NCI-H187 (cell line): ENCODE results near the gene UNC79.

ENCODE experiments used
- DNase-seq, 2 experiments: peaks; one replicate each; lab custom pipeline; 2025; lab: John Stamatoyannopoulos, UW

The UNC79 gene

DNA sequence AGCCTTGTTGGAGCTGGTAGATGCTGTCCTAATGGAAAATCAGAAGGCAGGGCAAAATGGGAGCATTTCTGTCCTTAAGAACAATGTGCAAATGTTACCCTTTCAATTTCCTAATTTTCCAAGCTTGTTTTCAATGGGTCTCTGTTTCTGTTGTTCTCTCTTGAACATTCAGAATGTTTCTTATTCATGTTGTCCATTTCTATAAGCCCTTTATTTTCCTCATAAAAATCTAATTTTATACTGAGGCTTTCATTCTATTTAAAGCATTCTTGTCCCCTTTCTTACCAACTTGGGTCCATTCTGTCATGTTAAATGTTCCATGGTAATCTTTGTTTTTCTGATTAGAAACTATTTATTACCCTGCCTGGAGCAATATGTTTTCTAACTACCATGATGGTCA is 232.6 kb downstream of the UNC79 start:
- no peak for DNase-seq

DNA sequence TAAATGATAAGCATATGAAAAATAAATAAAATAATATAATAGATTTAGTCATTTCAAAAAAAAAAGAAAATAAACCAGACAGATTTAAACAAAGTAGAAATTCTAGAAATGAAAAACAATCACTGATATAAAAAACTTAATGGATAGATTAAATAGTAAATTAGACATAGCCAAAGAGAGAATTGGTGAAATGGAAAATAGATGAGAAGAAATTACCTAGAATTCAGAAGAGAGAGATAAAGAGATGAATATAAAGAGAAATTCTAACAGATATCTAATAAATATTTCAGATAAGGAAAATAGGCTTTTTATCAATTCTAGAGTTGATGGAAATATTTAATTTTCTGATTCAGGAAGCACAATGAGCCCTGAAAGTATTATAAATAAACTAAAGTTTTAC is 234.4 kb downstream of the UNC79 start:
- DNase-seq: no peak

DNA sequence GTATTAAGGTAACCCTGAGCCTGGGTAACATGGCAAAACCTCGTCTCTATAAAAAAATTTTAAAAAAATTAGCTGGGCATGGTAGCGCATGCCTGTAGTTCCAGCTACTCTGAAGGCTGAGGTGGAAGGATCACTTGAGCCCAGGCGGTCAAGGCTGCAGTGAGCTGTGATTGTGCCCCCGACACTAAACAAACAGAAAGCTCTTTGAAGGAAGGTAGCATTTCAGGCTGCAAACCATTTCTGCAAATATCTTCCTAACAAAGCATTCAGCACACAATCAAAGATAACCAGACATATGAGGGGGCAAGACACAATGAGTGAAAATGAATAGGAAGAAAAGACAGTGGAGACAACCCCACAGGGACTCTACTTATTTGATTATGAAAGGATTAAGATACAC is 238.9 kb downstream of the UNC79 start:
- no peak for DNase-seq

DNA sequence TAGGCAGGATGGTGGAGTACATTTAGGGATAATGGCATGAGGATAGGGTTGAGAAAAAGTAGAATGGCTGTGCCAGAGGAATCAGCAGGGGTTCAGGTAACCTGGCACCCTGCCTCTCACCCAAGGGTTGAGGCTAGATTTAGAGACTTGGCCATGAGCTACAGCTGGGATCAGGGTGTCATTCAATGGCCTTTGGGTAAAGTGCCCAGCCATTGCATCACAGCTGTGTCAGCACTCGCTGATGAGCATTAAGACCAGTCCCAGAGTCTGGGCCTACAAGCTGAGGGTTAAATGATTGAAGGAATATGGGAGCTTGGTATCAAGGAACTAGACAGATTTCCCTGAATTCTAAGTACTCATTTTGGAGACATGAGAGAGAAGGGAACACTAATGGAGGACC is 243.6 kb downstream of the UNC79 start:
- DNase-seq: no peak

DNA sequence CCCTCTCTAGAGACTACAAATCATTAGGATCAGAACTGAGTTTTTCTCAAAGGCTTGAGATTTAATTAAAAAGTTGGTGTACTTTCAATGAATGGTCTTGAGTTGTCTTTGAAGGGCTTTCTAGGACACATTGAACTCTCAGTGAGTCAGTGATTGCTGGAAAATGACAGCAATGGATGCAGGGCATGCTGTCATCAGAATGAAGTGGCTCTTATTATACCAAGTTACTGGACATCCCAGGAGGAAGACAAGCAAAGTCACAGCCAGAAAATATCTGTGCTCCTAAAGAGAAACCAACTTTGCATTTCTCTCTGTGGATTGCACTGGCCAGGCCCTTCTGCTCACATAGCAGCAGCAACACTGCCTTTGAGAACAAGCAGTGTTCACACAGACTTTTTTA is 244.9 kb downstream of the UNC79 start:
- no peak for DNase-seq

DNA sequence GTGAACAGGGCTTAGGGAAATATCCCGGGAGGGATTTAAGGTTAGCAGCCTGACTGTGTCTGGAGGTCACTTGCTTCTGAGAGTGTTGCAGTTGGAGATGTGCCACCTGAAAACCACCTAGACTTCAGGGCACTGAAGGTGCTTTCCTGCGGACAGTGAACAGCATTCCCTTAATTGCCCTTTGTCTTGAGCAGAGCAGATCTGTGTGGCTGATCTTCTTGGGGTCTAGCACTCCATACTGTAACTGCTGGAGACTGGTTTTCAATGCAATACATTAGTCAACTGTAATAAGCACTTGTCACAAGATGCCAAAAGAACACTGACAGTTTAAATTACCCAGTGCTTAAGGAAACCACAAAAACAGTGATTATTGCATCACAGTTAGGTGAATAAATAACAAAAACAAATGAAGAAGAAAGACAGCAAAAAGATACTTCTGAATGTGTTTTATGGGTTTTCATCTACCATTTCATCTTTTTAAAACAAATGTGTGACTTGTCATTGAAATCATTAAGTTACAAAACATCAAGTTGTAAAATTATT is 245.7 kb downstream of the UNC79 start:
- no peak for DNase-seq

DNA sequence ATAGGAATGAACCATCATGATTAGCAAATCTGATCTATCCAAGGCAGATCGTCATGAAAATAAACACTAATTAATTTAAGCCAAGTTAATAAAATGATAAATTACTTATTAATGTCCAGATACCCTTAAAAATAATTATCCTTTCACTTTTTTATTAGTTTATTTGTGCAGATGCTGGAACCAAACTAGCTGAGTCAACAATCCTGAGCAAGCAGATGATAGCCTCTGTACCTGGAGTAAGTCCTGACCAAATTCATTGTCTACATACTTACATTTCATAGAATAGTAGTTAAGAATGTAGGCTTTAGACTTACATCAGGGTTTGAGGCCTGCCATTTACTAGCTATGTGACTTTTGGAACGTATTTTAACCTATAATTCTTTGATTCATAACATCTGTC is 251.7 kb downstream of the UNC79 start:
- DNase-seq: no peak

DNA sequence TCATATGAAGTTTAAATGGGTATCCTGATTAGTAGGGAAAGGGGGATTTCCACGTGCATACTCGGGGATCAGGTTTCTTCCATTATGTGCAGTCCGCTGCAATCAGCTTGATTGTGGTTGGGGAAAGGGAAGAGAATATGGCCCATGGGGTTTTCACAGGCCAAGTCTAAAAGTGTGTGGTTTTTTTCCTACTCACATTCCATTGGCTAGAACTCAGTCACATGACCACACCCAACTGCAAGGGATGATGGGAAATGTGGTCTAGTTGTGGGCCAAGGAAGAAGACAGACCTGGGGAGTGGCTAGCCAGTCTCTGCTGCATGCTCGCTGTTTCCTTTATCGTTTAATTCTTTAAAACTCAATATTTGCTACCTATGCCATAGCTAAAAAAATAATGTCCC is 252.5 kb downstream of the UNC79 start:
- no peak for DNase-seq

DNA sequence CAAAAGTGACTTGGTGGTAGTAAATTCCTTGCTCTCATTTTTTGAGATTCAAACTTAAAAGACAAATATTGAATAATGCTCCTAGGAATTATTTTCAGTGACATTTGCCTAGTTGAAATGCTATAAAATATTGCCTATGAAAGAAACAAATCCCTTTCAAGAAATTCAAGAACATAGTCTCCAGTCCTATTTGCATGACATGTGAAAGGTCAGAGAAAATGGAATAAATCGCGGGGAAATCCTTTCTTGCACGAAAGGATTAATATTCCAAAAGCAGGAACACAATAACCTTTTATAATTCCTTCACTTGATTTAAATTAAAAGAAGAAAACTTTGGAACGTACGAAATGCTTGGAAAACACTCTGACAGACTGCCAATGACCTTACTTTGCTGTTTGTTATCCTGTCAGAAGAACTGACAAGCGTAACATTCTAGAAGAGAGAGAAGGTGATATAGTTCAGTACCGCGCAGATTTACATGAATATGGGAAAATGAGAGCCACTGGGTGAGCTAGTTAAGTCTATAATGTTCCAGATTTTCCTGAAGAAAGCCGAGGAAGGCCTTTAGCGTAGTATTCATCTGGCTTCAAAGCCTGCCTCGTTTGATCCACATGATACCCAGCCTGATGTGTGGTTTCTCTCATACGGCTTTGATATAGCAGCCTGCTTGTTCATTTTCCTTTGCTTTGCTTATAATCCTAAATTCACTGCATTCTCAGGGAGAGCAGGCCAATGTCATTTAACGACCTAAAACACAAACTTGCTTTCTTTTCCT is 254.6 kb downstream of the UNC79 start:
- no peak for DNase-seq

DNA sequence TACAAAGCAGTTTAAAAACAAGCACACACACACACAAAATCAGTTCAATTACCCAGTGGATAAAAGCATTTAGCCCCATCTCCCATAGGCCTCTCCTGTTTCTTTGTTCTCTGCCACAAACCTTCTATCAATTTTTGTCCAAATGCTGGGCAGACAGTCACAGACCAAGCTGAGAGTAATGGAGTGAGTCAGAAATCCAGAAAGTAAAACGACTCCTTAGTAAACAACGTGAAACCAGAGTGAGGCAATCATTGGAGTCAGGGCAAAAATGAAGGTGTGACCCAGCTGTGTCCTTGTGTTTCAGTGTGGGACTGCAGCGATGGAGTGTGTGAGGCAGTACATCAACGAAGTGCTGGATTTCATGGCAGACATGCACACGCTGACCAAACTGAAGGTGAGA is 255.5 kb downstream of the UNC79 start:
- DNase-seq: no peak

DNA sequence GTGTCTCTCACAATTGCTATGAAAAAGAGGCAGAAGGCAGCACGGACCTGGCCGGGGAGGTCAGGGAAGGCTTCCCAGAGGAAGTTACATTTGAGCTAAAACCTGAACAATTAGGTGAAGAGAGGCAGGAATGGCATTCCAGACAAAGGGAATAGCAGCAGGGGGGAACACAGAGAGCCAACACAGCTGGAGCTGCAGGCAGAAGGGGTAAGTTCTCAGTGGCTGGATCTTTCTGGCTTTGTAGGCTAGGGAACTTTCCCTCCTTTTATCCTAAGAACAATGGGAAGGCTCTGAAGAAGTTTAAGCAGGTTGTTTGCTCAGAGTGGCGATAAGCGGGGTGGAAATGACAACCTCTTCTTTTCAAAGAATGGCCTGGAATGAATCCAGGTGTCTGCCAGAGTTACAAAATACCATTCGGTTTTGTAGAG is 257.5 kb downstream of the UNC79 start:
- DNase-seq: no peak

DNA sequence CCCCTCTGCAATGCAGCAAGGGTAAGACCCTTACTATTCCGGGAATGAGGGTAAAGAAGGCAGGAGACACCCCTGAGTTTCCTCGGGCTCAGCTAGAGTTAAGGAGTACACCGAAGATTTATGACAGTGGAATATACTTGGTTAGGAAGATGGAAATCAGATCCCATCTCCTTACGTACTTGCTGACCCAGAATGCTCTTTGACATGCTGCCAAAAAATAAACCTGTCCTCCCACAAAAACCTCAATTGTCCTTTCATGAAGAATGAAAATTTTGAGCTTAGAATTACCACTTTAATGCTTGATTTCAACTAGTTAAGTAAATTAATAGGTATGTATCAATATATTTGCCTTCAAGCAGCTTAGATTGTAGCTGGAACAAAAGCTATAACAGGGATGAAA is 258.1 kb downstream of the UNC79 start:
- no peak for DNase-seq

DNA sequence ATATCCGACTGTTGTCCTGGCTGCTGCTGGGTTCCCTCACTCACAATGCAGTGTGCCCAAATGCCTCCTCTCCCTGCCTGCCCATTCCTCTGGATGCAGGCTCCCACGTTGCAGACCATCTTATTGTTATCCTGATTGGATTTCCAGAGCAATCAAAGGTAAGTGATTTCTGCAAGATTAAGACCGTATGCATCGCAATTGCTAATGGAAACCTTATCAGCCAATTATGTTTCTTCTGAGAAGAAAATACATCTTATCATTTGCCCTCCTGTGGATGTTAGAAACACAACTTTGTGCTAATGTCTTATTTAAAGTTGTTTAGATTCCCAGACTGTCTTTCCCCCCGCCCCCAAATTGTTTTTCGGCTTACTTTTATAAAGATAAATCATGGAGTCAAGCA is 259.4 kb downstream of the UNC79 start:
- DNase-seq: no peak

DNA sequence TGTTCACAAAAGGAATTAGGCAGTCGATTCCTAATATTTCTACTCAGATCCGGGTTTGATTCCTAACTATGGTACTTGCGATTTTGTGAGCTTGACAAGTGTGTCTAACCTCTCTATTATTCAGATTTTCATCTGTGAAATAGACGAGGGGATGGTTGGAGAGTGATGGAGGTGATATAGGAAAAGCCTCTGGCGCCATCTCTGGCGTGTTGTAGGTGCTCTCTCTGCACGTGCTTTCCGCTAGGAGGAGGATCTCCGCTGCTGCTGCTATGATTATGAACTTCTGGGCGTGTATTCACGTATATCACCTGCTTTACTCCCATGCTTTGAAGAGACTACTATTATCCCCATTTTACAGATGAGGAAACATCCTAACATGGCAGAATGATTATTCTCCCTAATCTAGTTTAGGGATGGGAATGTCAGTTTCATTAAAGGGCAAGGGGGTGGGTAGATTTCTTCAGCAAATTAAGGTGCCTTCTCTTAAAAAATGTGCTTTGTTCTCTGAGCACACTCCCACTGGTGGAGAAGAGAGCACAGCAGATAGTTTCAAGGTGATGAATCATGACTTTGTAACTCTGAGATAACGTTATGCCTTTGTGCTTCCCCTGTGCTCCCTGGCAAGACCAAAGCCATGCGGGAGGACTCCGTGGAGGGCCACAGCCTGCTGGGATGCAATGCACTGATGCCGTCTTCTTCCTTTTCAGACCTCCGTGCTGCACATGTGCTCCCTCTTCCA is 260.5 kb downstream of the UNC79 start:
- DNase-seq: no peak

DNA sequence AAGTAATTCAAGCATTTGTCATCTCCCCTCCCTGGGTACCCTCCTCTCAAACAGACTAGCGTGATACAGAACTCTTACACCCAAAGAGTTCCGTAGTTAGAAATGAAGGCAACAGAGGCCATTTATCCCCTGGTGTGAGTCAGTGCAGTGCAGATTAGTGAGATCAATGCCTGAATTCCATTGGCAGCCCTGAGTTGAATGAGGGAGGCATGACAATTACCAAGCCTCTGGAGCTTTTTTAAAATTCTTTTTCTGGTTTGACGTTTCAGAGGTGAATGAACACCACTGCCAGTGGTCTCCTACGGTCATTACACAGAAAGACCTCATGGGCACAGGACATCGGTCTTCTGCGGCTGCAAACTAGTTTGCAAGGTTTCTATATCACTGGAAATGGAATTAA is 263.2 kb downstream of the UNC79 start:
- DNase-seq: no peak

DNA sequence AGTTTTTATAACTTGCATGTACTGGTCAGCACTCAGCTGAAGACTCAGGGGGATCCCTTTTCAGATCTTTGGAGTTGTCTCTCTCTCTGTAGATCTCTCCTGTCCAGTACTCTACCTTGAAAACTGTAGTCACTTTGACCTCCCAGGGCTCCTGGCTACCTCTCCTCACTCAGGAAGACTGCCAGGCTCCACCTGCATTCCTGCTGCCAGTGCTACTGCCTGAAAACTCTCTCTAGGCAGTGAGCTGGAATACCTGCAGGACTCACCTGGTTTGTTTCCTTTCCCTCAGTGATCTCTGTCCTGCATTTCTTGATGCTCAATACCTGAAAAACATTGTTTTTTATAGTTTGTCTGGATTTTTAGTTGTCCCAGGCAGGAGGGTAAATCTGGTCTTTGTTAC is 270.2 kb downstream of the UNC79 start:
- no peak for DNase-seq

DNA sequence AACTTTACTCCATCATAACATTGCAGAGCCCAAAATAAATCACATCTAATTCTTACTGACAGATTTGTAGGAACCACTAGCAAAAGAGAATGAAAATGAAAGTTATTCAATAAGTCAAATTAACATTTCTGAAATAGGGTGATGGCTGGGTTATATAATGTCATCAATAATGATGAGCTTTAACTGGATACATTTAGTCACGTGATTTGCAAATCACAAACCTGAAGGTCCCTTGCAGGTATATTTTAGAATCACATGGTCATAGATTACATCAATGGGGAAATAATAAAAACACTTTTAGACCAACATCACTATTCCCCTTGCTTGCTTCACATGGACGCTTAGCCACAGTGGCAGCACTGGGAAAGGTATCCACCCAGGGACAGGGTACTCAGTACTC is 270.8 kb downstream of the UNC79 start:
- no peak for DNase-seq

DNA sequence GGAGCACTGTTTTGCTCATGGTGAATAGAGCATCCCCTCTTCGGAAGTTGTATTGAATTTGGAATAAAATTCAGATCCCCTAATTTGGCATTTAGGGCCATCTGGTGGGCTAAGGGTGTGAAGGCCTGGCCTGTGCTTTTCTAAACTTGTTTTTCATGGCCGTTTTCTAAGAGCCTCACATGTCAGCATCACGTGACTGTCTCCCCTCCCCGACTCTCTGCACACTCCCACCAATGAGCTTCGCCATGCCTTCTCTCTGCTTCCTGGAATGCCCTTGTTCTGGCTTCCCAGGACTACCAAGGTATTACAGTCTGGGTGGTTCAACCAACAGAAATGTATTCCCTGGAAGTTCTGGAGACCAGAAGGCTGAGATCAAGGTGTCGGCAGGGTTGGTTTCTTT is 272.2 kb downstream of the UNC79 start:
- no peak for DNase-seq

DNA sequence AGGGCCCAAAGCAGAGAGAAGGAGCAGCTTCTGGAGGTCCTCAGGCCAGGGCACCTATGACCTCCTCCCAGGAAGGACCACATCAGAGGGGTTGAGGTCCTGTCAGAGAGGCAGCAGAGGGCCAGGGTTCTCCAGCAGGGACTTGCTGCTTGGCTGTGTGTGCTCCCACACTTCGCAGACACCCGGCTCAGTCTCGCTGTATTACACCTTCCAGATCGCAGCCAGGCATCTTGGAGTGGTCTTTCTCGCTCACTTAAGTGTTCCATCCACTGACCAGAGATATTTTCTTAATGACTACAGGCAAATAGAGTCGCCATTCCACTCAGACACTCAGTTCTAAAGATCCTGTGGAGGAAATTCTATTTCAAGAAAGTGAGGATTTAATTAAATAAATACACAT is 273.2 kb downstream of the UNC79 start:
- no peak for DNase-seq

DNA sequence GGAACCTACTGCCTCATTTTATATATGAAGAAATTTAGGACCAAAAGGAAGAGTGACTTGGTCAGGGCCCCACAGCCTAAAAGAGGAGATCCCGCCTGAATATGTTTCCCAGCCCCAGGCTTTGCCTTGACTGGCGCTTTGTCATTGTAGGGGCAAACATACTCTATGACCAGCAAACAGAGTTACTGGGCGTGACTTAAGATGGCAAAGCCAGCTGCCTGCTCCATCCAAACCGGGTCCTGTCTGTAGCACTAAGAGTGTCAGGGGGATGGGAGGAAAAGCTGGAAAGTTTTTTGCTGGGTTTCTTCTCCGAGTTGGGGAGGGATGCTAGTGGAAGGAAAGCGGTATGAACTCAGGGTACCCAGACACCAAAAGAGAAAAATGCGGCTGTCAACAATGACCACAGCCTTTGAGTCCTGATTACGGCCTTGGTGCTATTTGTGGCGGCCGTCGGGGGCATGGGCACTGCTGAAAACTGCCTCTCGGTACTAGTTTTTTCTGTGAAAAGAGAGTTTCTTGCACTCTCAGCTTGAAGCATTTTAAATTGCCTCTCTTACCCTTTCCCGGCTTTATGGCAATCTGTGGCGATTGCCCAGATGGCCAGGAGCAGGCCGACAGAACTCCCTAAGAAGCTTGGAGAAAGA is 274.9 kb downstream of the UNC79 start:
- no peak for DNase-seq

DNA sequence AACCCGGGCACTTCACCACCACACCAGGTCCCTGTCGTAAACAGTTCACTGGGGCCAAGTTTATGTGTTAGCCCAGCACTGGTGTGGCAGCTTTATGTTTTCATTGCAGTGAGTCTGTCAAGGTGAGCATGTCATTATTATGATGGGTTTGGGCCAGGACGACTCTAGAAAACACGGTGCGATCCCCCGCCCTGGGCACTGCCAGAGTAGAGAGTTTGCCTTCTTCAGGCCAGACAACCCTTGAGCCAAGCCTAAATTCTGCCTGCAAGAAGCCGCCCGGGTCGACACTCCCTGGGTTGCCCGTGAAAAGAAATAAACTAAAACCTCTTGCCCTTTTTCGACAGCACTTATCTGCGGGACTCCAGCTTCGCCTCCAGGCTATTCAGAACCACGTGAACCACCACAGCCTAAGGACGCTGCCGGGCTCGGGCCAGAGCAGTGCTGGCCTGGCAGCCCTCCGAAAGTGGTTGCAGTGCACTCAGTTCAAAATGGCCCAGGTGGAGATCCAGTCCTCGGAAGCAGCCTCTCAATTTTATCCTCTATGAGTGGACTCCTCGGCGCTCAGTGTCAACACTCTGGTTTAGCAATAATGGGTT is 275.7 kb downstream of the UNC79 start:
- DNase-seq: no peak

DNA sequence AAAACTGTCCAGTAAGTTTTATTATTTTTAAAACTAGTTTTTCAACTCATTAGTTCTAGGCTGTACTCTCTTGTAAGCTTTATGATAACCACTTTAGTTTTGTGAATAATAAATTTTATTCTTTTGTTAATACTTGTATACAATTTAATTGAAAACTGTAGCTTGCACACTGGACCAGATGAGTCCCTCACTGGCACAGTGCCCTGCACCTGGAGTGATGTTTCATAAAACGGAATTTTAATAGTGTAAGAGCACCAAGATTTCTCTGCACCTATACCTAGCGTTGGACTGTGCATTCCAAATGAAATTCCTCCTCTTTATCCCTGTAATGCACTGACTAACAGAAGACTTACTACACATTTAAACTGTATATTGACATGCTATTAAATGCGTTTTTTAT is 276.7 kb downstream of the UNC79 start:
- DNase-seq: no peak

DNA sequence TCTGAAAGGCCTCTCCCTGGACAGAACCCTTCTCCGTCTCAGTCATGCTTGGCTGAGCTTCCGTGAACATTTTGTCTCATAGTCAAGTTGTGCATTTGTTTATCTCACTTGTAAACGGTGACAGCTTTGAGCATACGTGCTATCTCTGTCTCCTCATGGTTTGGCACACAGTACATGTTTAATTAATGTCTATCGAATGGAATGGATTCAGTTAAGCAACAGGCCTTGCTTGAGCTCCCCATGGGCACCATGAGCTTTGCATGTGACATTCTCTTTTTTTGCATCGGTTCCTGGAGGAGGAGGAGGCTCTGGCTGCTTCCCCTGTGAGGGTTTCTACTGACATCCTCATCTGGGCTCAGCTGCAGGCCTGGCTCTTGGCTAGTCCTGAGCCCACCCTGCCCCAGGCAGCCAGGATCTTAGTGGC is 277.6 kb downstream of the UNC79 start:
- DNase-seq: no peak
